ENCODE measurements around the gene ATP8A1. TPM values are rescaled to one million over a fixed set of nuclear protein-coding genes. Genes with fewer than 3 reads are reported as not detected.

The ATP8A1 gene
- total and polyA plus RNA-seq, 5 experiments from 2014 or later: 17.5 to 117 (median 31.1) TPM

GRCh38 chr4:42594888-42595287 is 62.0 kb downstream of the ATP8A1 start:
- peaks cover 0 to 55% (median 6%) of the 10 kb centered on the region in 3 donors for H3K36me3 Mint-ChIP-seq
- no peak overlapping the region for H3K4me3 Mint-ChIP-seq
- no peak for ATAC-seq
- H3K4me1 Mint-ChIP-seq: peaks cover under 1 to 6% (median 2%) of the 10 kb centered on the region in 4 donors
- DNase-seq: no peak
- H3K9me3 Mint-ChIP-seq: no peaks in the 10 kb centered on the region
- POLR2A ChIA-PET: no interaction called here
- H3K27me3 Mint-ChIP-seq: no peaks in the 10 kb centered on the region
- peak overlapping the region in 4 of 10 donors; percentile 1 to 38 (median 20) for H3K27ac Mint-ChIP-seq

GRCh38 chr4:42588909-42589308 is 68.0 kb downstream of the ATP8A1 start:
- Mint-ChIP-seq H3K4me1 (peaks cover 0 to 10% (median under 1%) of the 10 kb centered on the region in 4 donors), H3K27ac (peak overlapping the region in 2 of 10 donors; percentile 34 to 53), H3K36me3 (peaks cover 14 to 62% (median 22%) of the 10 kb centered on the region in 3 donors), H3K27me3 (no peaks in the 10 kb centered on the region), H3K4me3 (no peak overlapping the region), H3K9me3 (no peaks in the 10 kb centered on the region)
- POLR2A ChIA-PET: interaction anchor here (0.7 to 2.1 kb wide), 2 partner anchors 18 to 68 kb away, joined by 3 to 7 read pairs; partner anchors contain the start of gene ATP8A1
- ATAC-seq (no peak), DNase-seq (no peak)

GRCh38 chr4:42586775-42587174 is 70.1 kb downstream of the ATP8A1 start:
- Mint-ChIP-seq H3K27me3 (no peaks in the 10 kb centered on the region), H3K27ac (peak overlapping the region in 2 of 10 donors; percentile 24 to 38), H3K9me3 (no peaks in the 10 kb centered on the region), H3K4me1 (peaks cover 0 to 10% (median under 1%) of the 10 kb centered on the region in 4 donors), H3K36me3 (peaks cover 14 to 70% (median 25%) of the 10 kb centered on the region in 3 donors), H3K4me3 (no peak overlapping the region)
- POLR2A ChIA-PET: no interaction called here
- no peak for ATAC-seq
- no peak for DNase-seq

GRCh38 chr4:42579903-42580302 is 77.0 kb downstream of the ATP8A1 start:
- Mint-ChIP-seq H3K9me3 (no peaks in the 10 kb centered on the region), H3K4me3 (no peak overlapping the region), H3K27me3 (no peaks in the 10 kb centered on the region), H3K27ac (peak overlapping the region in 2 of 10 donors; percentile 26 to 31), H3K4me1 (peaks cover 0 to 8% (median under 1%) of the 10 kb centered on the region in 4 donors), H3K36me3 (peaks cover 13 to 81% (median 19%) of the 10 kb centered on the region in 3 donors)
- ATAC-seq: no peak
- POLR2A ChIA-PET: no interaction called here
- no peak for DNase-seq

GRCh38 chr4:42578187-42578586 is 78.7 kb downstream of the ATP8A1 start:
- Mint-ChIP-seq H3K4me1 (peaks cover 0 to 3% (median 0%) of the 10 kb centered on the region in 4 donors), H3K4me3 (no peak overlapping the region), H3K27ac (peak overlapping the region in 6 of 10 donors; percentile 7 to 67 (median 29)), H3K27me3 (no peaks in the 10 kb centered on the region), H3K9me3 (no peaks in the 10 kb centered on the region), H3K36me3 (peaks cover 9 to 77% (median 15%) of the 10 kb centered on the region in 3 donors)
- POLR2A ChIA-PET: no interaction called here
- no peak for DNase-seq
- ATAC-seq: no peak

- peaks cover 2 to 66% (median 9%) of the 10 kb centered on the region in 3 donors for H3K36me3 Mint-ChIP-seq
- peaks cover 0 to 3% (median 2%) of the 10 kb centered on the region in 4 donors for H3K4me1 Mint-ChIP-seq
- no peaks in the 10 kb centered on the region for H3K27me3 Mint-ChIP-seq
- ATAC-seq (no peak), DNase-seq (no peak)
- H3K4me3 Mint-ChIP-seq: no peak overlapping the region
- no peaks in the 10 kb centered on the region for H3K9me3 Mint-ChIP-seq
- H3K27ac Mint-ChIP-seq: peak overlapping the region in 1 of 10 donors; percentile 18
- POLR2A ChIA-PET: interaction anchor here (1.0 to 1.5 kb wide), 2 partner anchors 53 to 82 kb away, joined by 3 read pairs; partner anchors contain the start of gene ATP8A1
Measured at GRCh38 chr4:42574870-42575430, 82.0 kb downstream of the ATP8A1 start.

GRCh38 chr4:42573249-42573648 is 83.7 kb downstream of the ATP8A1 start:
- H3K4me3 Mint-ChIP-seq: no peak overlapping the region
- H3K9me3 Mint-ChIP-seq: no peaks in the 10 kb centered on the region
- no peaks in the 10 kb centered on the region for H3K27me3 Mint-ChIP-seq
- DNase-seq: no peak
- peaks cover 0 to 63% (median 9%) of the 10 kb centered on the region in 3 donors for H3K36me3 Mint-ChIP-seq
- H3K4me1 Mint-ChIP-seq: peaks cover 2 to 6% (median 5%) of the 10 kb centered on the region in 4 donors
- ATAC-seq: no peak
- H3K27ac Mint-ChIP-seq: peak overlapping the region in 8 of 10 donors; percentile 18 to 83 (median 58)
- POLR2A ChIA-PET: no interaction called here

GRCh38 chr4:42570221-42570620 is 86.7 kb downstream of the ATP8A1 start:
- H3K27ac Mint-ChIP-seq: peak overlapping the region; percentile 11 to 83 (median 52)

GRCh38 chr4:42568610-42569207 is 88.2 kb downstream of the ATP8A1 start:
- Mint-ChIP-seq H3K36me3 (peaks cover 0 to 53% (median 5%) of the 10 kb centered on the region in 3 donors), H3K9me3 (no peaks in the 10 kb centered on the region), H3K4me1 (peaks cover 2 to 6% (median 5%) of the 10 kb centered on the region in 4 donors), H3K27me3 (no peaks in the 10 kb centered on the region), H3K4me3 (no peak overlapping the region), H3K27ac (peak overlapping the region in 8 of 10 donors; percentile 43 to 89 (median 70))
- POLR2A ChIA-PET: interaction anchor here (0.9 kb wide), 1 partner anchor 88 kb away, joined by 4 read pairs; the partner anchor contains the start of gene ATP8A1
- DNase-seq (peak; percentile 26 to 82 (median 68)), ATAC-seq (peak; percentile 93 to 94)

More at GRCh38 chr4:42570221-42570620, 86.7 kb downstream of the ATP8A1 start:
- Mint-ChIP-seq H3K36me3 (peaks cover 0 to 50% (median 6%) of the 10 kb centered on the region in 3 donors), H3K27me3 (no peaks in the 10 kb centered on the region), H3K9me3 (no peaks in the 10 kb centered on the region), H3K4me1 (peaks cover 2 to 6% (median 3%) of the 10 kb centered on the region in 4 donors), H3K4me3 (no peak overlapping the region)
- POLR2A ChIA-PET: interaction anchor here (0.6 kb wide), 1 partner anchor 19 kb away, joined by 3 read pairs; no protein-coding TSS in a partner anchor
- ATAC-seq (peak in 1 of 2 donors; percentile 26), DNase-seq (no peak)

GRCh38 chr4:42566835-42567234 is 90.1 kb downstream of the ATP8A1 start:
- POLR2A ChIA-PET: no interaction called here
- Mint-ChIP-seq H3K4me1 (peaks cover 2 to 10% (median 5%) of the 10 kb centered on the region in 4 donors), H3K4me3 (no peak overlapping the region), H3K9me3 (no peaks in the 10 kb centered on the region), H3K27me3 (no peaks in the 10 kb centered on the region), H3K27ac (no peak overlapping the region), H3K36me3 (peaks cover 8 to 52% (median 16%) of the 10 kb centered on the region in 3 donors)
- DNase-seq: no peak
- no peak for ATAC-seq

- no peaks in the 10 kb centered on the region for H3K9me3 Mint-ChIP-seq
- no peaks in the 10 kb centered on the region for H3K27me3 Mint-ChIP-seq
- H3K4me1 Mint-ChIP-seq: peaks cover 0 to 7% (median under 1%) of the 10 kb centered on the region in 4 donors
- POLR2A ChIA-PET: no interaction called here
- DNase-seq (no peak), ATAC-seq (no peak)
- peaks cover 8 to 63% (median 20%) of the 10 kb centered on the region in 3 donors for H3K36me3 Mint-ChIP-seq
- no peak overlapping the region for H3K4me3 Mint-ChIP-seq
- peak overlapping the region in 1 of 10 donors; percentile 38 for H3K27ac Mint-ChIP-seq
Measured at GRCh38 chr4:42562016-42562415, 94.9 kb downstream of the ATP8A1 start.

GRCh38 chr4:42561031-42561430 is 95.9 kb downstream of the ATP8A1 start:
- no peak for ATAC-seq
- Mint-ChIP-seq H3K9me3 (no peaks in the 10 kb centered on the region), H3K27me3 (no peaks in the 10 kb centered on the region), H3K36me3 (peaks cover 8 to 64% (median 15%) of the 10 kb centered on the region in 3 donors), H3K27ac (no peak overlapping the region), H3K4me3 (no peak overlapping the region), H3K4me1 (peaks cover 0 to 7% (median under 1%) of the 10 kb centered on the region in 4 donors)
- DNase-seq: no peak
- POLR2A ChIA-PET: no interaction called here

GRCh38 chr4:42560467-42560861 is 96.4 kb downstream of the ATP8A1 start:
- Mint-ChIP-seq H3K4me3 (no peak overlapping the region), H3K27me3 (no peaks in the 10 kb centered on the region), H3K4me1 (peaks cover 0 to 7% (median under 1%) of the 10 kb centered on the region in 4 donors), H3K36me3 (peaks cover 8 to 69% (median 18%) of the 10 kb centered on the region in 3 donors), H3K27ac (peak overlapping the region in 1 of 10 donors; percentile 14), H3K9me3 (no peaks in the 10 kb centered on the region)
- ATAC-seq (no peak), DNase-seq (no peak)
- POLR2A ChIA-PET: no interaction called here
